Loucy (cell line): ENCODE measurements around the gene TEX52.

Source experiments
- H2AFZ ChIP-seq: fragments of 200-600 bp; sonication (generic); 2 replicates; pipeline ENCODE4 v1.6.0; 2016; ENCODE audit warnings: antibody characterized with exemption, mild to moderate bottlenecking, low read length, moderate library complexity
- H3F3A ChIP-seq: fragments of 200-600 bp; 2 replicates; pipeline ENCODE4 v1.6.0; 2016; ENCODE audit warnings: antibody characterized with exemption, low read depth, mild to moderate bottlenecking
- H3K27me3 ChIP-seq: fragments of 200-600 bp; sonication (generic); 2 replicates; pipeline ENCODE4 v1.6.1; 2014; ENCODE audit warnings: low read length, mild to moderate bottlenecking; ENCODE audit not compliant: insufficient read depth, poor library complexity, severe bottlenecking
- H3K36me3 ChIP-seq: fragments of 200-600 bp; sonication (generic); 2 replicates; pipeline ENCODE4 v1.6.1; 2016; ENCODE audit warnings: low read length; ENCODE audit not compliant: insufficient read depth
- H3K4me1 ChIP-seq: fragments of 200-600 bp; sonication (generic); 2 replicates; pipeline ENCODE4 v1.5.1; 2014; ENCODE audit warnings: low read length, mild to moderate bottlenecking; ENCODE audit not compliant: insufficient read depth, poor library complexity, severe bottlenecking
- H3K4me2 ChIP-seq: fragments of 200-600 bp; sonication (generic); 2 replicates; pipeline ENCODE4 v1.6.0; 2014; ENCODE audit warnings: antibody characterized with exemption, low read length, low read depth, mild to moderate bottlenecking; ENCODE audit not compliant: poor library complexity, severe bottlenecking
- H3K4me3 ChIP-seq: fragments of 200-600 bp; sonication (generic); 2 replicates; pipeline ENCODE4 v1.5.1; 2014; ENCODE audit warnings: low read length, mild to moderate bottlenecking, mixed read lengths; ENCODE audit not compliant: poor library complexity, severe bottlenecking
- H3K79me2 ChIP-seq: fragments of 200-600 bp; sonication (generic); 2 replicates; pipeline ENCODE4 v1.6.1; 2014; ENCODE audit warnings: low read length; ENCODE audit not compliant: insufficient read depth
- H3K9ac ChIP-seq: fragments of 200-600 bp; sonication (generic); 2 replicates; pipeline ENCODE4 v1.6.0; 2014; ENCODE audit warnings: mild to moderate bottlenecking, low read depth, low read length, moderate library complexity; ENCODE audit not compliant: poor library complexity, severe bottlenecking
- H3K9me2 ChIP-seq: fragments of 200-600 bp; sonication (generic); replicated peaks from 2 replicates; pipeline ENCODE4 v1.6.1; 2016; ENCODE audit warnings: low read depth, low read length, mixed read lengths
- H3K9me3 ChIP-seq: fragments of 200-600 bp; sonication (generic); 2 replicates; pipeline ENCODE4 v1.6.1; 2014; ENCODE audit warnings: mild to moderate bottlenecking, antibody characterized with exemption, low read length, low read depth; ENCODE audit not compliant: insufficient read depth
- H4K20me1 ChIP-seq: fragments of 200-600 bp; sonication (generic); 2 replicates; pipeline ENCODE4 v1.6.0; 2014; ENCODE audit warnings: antibody characterized with exemption, low read length, mild to moderate bottlenecking; ENCODE audit not compliant: insufficient read depth, poor library complexity, severe bottlenecking
- EZH2phosphoT487 ChIP-seq: fragments of 200-600 bp; IDR thresholded peaks from 2 replicates; pipeline ENCODE4 v1.6.1; 2018; ENCODE audit warnings: antibody characterized with exemption, mild to moderate bottlenecking, moderate library complexity, borderline replicate concordance
- TF ChIP-seq, protein P1 (sequence below): fragments of 200-600 bp; sonication (generic); conservative IDR thresholded peaks from 2 replicates; pipeline ENCODE4 v1.5.1; 2014; ENCODE audit warnings: mild to moderate bottlenecking, antibody characterized with exemption, low read length

The TEX52 gene

GRCh38 chr12:2833810-2834209 is 23.0 kb downstream of the TEX52 start:
- Histone ChIP-seq H3K4me3 (no peak overlapping the region), H3K27me3 (no peaks in the 10 kb centered on the region), H3K4me1 (no peaks in the 10 kb centered on the region), H3K9me2 (no peaks in the 10 kb centered on the region), H3K79me2 (no peaks in the 10 kb centered on the region), H3F3A (no peaks in the 10 kb centered on the region), H4K20me1 (no peaks in the 10 kb centered on the region), H3K4me2 (no peak overlapping the region), H2AFZ (no peak overlapping the region), H3K9ac (no peak overlapping the region), H3K36me3 (no peaks in the 10 kb centered on the region), H3K9me3 (no peaks in the 10 kb centered on the region)
- TF ChIP-seq, protein P1, sequence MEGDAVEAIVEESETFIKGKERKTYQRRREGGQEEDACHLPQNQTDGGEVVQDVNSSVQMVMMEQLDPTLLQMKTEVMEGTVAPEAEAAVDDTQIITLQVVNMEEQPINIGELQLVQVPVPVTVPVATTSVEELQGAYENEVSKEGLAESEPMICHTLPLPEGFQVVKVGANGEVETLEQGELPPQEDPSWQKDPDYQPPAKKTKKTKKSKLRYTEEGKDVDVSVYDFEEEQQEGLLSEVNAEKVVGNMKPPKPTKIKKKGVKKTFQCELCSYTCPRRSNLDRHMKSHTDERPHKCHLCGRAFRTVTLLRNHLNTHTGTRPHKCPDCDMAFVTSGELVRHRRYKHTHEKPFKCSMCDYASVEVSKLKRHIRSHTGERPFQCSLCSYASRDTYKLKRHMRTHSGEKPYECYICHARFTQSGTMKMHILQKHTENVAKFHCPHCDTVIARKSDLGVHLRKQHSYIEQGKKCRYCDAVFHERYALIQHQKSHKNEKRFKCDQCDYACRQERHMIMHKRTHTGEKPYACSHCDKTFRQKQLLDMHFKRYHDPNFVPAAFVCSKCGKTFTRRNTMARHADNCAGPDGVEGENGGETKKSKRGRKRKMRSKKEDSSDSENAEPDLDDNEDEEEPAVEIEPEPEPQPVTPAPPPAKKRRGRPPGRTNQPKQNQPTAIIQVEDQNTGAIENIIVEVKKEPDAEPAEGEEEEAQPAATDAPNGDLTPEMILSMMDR = no peak
- no peak for TF ChIP-seq EZH2phosphoT487

- Histone ChIP-seq H3K4me2 (no peak overlapping the region), H3K9me2 (no peaks in the 10 kb centered on the region), H4K20me1 (no peaks in the 10 kb centered on the region), H3K4me3 (no peak overlapping the region), H3K27me3 (no peaks in the 10 kb centered on the region), H3K36me3 (no peaks in the 10 kb centered on the region), H2AFZ (no peak overlapping the region), H3K9me3 (no peaks in the 10 kb centered on the region), H3K79me2 (no peaks in the 10 kb centered on the region), H3K9ac (no peak overlapping the region), H3F3A (no peaks in the 10 kb centered on the region), H3K4me1 (no peaks in the 10 kb centered on the region)
- TF ChIP-seq EZH2phosphoT487 = no peak
- TF ChIP-seq, protein P1 = no peak
These were observed 23.5 kb downstream of the TEX52 start for GRCh38 chr12:2833327-2833726.

DNA sequence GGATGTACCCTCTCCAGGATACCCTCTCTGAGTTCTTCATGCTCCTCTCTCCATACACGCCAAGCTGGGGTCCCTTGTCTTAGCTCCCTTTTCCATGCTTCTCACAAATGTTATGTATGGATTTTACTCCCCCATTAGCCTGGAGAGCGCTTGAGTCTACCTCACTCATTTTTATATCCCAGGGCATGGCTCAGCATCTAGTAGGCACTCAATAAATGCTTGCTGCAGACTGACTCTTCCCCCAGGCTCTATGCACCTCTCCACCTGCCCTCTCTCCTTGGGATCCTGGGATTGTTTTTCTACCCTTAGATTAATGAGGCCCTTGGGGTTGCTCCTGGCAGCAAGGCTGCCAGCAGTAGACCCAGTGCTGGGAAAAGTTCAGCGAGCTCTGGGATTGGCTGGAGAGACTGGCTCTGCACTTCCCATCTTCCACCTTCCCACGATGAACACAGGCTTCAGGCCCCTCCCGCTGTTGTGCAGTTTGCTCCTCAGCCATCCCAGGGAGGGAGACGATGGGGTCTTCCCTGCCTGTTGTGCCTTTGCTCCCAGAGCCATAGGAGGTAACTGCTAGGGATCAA is 24.2 kb downstream of the TEX52 start:
- Histone ChIP-seq H3K4me2 (no peak overlapping the region), H3K9ac (no peak overlapping the region), H2AFZ (no peak overlapping the region), H3K79me2 (no peaks in the 10 kb centered on the region), H3K27me3 (no peaks in the 10 kb centered on the region), H3K4me1 (no peaks in the 10 kb centered on the region), H4K20me1 (no peaks in the 10 kb centered on the region), H3K9me2 (no peaks in the 10 kb centered on the region), H3F3A (no peaks in the 10 kb centered on the region), H3K36me3 (no peaks in the 10 kb centered on the region), H3K9me3 (no peaks in the 10 kb centered on the region), H3K4me3 (no peak overlapping the region)
- no peak for TF ChIP-seq EZH2phosphoT487
- TF ChIP-seq, protein P1 = no peak
